Measurements from ENCODE around the gene TROAP.

Gene TROAP

DNA sequence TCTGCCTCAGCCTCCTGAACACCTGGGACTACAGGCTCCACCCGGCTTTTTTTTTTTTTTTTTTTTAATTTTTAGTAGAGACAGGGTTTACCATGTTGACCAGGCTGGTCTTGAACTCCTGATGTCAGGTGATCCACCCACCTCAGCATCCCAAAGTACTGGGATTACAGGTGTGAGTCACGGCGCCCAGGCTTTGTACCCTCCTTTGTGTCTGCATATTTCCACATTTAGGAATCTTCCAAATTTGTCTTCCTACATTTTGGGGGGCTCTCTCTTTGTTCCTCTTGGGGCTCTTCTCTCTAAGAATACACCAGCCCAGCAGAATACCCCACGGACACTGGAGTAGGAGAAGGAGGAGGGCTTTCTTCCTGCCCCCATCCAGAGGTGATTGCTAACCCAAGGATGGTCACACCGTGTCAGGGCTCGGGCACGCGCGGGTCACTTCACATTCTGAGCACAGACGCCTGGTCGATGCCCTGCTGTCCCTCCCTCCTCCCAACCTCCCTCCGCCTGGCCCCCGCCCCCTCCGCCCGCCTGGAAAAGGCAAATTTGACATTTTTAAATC lies 21.5 kb downstream of the TROAP start:
- no peak overlapping the region for H3K4me3 ChIP-seq (ENCODE audit: control insufficient read depth, low read depth, low read length)
- DNase-seq (ENCODE audit: low read depth), result no peak
- TF ChIP-seq, protein P1, sequence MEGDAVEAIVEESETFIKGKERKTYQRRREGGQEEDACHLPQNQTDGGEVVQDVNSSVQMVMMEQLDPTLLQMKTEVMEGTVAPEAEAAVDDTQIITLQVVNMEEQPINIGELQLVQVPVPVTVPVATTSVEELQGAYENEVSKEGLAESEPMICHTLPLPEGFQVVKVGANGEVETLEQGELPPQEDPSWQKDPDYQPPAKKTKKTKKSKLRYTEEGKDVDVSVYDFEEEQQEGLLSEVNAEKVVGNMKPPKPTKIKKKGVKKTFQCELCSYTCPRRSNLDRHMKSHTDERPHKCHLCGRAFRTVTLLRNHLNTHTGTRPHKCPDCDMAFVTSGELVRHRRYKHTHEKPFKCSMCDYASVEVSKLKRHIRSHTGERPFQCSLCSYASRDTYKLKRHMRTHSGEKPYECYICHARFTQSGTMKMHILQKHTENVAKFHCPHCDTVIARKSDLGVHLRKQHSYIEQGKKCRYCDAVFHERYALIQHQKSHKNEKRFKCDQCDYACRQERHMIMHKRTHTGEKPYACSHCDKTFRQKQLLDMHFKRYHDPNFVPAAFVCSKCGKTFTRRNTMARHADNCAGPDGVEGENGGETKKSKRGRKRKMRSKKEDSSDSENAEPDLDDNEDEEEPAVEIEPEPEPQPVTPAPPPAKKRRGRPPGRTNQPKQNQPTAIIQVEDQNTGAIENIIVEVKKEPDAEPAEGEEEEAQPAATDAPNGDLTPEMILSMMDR (IDR thresholded peaks at IDR 0.05; ENCODE audit: control insufficient read depth, insufficient read depth, low read depth, low read length, missing control alignments), result no peak

DNA sequence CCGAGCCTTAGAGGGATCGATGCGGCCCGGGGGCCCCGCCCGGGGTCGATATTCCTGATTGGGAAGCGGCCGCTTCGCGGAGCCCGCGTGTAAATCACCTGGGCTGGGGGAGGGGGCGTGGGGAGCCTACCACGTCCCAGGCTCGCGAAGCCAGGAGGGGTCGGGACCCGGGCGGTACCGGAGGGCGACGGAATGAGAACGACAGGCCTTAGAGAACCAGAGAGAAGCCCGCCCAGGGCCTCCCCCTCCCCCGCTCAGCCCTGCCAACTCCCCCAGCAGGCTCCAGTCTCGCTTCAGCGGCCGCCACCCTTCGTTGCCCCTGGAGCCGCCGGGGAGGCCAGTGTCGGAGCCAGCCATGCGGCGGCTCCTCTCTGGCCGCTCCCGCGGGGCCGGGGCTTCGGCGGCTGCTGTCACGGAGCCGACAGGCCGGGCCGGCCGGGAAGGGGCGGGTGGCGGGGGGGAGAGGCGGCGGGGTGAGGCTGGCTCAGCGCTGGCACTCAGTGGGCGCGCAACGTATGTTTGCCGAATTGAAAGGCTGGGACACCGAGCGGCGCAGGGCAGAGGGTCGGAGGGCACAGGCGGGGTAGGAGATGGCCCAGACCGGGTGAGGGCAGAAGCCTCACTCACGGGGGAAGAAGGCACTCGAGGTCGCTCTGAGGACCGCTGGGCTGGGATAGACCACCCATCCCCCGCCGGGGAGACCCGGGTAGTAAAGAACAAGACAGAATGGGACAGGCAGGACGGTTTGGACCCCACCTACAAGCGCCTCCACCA lies 22.2 kb downstream of the TROAP start:
- peak overlapping the region; percentile 43 for H3K4me3 ChIP-seq (ENCODE audit: control insufficient read depth, low read depth, low read length)
- no peak for DNase-seq (ENCODE audit: low read depth)
- TF ChIP-seq, protein P1 (IDR thresholded peaks at IDR 0.05; ENCODE audit: control insufficient read depth, insufficient read depth, low read depth, low read length, missing control alignments), result no peak

DNA sequence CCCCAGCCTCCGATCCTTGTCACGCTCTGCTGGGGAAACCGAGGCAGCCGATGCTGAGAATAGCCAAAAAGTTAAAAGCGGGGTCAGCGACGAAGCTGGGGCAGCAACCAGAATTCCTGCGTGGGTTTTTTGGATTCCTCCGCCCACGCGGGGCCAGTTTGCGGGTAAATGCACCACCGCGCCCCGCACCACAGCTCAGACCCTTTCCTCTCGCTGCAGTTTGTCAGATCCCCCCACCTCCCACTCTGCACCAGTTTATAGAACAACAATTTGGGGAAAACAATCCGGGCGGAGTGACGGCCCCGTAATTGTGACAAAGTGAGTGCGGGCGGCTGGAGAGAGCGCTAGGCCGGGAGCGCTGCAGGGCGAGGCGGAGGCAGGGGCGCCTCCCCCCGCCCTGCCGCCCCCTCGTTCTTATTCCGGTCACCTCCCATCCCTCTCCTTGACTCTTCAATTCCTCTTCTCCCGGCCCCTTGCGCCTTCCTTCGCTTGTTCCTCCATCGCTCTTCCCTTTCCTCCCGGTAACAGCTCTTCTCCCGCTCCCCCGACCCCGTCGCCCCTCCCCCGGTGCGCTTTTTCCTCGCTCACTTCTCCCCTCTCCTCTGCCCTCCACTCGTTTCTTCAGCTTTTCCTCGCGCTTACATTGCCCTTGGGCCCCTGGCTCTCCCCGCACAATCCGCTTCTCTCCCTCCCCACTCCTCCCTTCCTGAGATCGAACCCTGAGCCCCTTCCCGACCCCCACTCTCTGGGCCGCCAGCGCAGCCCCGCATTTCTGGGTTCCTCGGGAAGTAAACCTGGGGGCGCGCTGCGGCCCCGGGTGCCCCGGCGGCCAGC lies 23.0 kb downstream of the TROAP start:
- H3K4me3 ChIP-seq (ENCODE audit: control insufficient read depth, low read depth, low read length), result peak overlapping the region; percentile 43
- TF ChIP-seq, protein P1 (IDR thresholded peaks at IDR 0.05; ENCODE audit: control insufficient read depth, insufficient read depth, low read depth, low read length, missing control alignments), result no peak
- no peak for DNase-seq (ENCODE audit: low read depth)

DNA sequence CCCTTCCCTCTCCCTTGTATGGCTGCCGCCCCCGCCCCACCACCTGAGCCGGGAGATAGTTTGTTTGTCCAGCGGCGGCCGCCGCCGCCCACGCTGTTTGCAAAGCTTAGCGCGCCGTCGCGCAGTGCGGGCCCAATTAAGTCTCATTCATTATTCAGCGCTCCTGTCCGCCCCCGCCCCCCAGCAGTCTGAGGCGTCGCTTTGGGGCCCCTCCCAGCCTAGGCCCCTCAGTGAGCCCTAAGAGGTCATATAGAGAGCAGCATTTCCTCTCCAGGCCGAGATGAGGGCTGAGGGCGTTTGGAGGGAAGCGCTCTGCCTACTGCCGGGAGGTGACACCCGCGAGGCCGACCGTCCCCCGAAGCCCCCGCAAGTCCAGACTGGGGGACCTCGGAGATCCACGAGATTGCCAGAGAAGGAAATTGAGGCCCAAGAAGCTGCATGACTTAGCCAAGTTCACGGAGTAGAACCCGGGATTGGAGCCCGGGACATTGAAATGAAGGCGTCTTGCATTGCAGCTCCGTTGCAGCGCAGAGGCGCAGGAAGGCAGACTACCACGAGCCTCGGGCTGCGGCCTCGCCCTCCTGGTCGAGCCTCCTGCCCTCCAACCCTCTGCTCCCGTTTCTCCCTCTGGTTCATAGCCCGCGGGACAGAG lies 23.7 kb downstream of the TROAP start, which contains the start of gene DNAJC22:
Gene DNAJC22, plus strand, starts transcription at position 230 of the 652 bp plus-strand sequence. CDS start 1,985 bp downstream, outside the sequence.
- peak within 1 kb of the TSS; percentile 43 for H3K4me3 ChIP-seq (ENCODE audit: control insufficient read depth, low read depth, low read length)
- TF ChIP-seq, protein P1 (IDR thresholded peaks at IDR 0.05; ENCODE audit: control insufficient read depth, insufficient read depth, low read depth, low read length, missing control alignments), result no peak

DNA sequence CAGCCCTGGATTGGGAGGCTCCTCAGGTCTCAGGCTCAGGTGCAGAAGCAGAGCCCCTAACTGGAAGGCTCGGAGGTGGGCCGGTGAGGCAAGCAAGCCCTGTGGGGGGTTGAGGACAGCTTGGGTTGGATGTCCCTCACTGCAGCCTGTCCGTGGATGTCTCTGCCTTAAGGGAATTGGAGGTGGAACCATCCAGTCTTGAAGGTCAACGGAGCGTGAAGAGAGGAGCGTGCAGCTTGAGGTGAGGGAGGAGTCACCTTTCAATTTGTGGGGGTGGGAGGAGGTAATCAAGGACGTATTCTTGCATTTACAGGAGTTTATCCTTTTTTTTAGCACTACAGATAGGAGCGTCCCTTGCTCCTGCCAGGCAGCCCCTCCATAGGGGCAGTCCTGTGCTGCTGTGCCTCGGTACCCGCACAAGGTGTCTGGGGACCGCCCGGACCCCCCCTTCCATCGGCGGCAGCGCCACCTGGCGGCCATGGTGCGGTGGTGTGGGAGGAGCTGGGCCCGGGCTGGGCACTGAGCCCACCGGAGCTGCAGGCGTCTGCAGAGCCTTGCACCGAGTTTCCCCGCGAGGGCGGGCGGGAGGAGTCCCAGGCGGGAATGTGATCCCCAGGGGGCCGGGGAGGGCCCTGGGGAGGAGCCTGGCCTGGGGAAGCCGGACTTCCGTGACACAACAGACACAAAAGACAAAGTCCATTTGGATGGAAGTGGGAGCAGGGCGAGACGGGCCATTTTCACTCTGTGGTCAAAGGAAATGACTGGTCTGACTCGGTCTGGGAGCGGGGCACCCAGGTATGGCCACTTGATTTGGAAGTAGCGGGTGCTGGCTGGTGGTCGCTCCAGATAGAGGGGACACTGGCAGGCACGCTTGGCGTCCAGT lies 24.5 kb downstream of the TROAP start:
- peak overlapping the region; percentile 41 for H3K4me3 ChIP-seq (ENCODE audit: control insufficient read depth, low read depth, low read length)
- no peak for DNase-seq (ENCODE audit: low read depth)

More for the DNA sequence above, 23.7 kb downstream of the TROAP start, which contains the start of gene DNAJC22:
- DNase-seq (ENCODE audit: low read depth), result no peak

More for the DNA sequence above, 24.5 kb downstream of the TROAP start:
- TF ChIP-seq, protein P1 (IDR thresholded peaks at IDR 0.05; ENCODE audit: control insufficient read depth, insufficient read depth, low read depth, low read length, missing control alignments), result peak; percentile 90

All from AG09309 (cell line).